ENCODE results near the gene ID2. TPM values are rescaled to one million over a fixed set of nuclear protein-coding genes. Genes with fewer than 3 reads are reported as not detected.

The ID2 gene
- total and polyA plus RNA-seq, 2 of the 13 experiments (the other 11 are each of a cell fraction or from before 2014, with no cell fraction given): 214 to 719 TPM

DNA sequence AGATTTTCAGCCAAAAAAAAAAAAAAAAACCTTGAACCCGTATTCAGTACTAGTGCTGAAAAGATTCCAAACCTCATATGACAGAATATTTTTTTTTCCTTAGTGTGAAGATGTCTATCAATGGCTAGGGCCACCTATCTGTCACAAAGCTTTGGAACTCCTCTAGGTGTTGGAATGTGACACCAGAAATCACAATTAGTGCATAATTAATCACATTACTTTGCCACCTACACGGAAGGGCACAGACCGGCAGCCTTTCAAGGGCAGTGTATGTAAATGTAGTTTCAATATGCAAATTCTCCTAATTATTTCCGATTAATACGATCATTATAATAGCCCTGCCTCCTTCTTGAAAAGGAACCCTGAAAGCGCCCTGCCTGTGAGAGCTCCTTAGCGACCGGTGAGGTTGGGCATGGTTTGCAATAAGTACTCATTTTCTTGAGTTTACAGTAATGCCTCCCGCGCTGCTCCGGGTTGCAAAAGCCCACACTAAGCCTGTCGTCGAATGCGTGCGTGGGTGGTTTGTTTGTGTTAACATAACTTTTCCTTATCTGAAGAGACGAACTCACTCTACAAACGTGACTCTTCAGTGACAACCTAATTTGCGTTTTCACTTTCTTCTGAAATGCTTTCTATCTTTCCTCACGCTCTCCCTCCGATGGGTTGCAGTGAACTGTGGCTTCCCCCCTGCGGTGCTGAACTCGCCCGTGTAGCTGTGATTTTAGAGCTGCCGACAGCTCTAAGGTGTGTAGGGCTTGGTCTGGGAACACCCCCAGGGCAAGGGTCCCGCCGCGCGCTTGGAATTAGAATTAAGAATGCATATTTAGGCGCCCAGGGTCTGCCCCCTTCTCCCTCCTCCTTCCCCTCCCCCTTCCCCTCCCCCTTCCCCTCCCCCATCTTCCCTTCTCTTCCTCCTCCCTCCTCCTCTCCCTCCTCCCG, 765 bp upstream of the ID2 start (continued):
- 0 out of 2 replicates have a peak, but pooled peaks have one; percentile 5 for TF ChIP-seq SIN3A (IDR thresholded peaks at IDR 0.05; ENCODE audit: borderline replicate concordance, low read depth, low read length)
- no peak for TF ChIP-seq ATAD3A (CRISPR knock-in tag; IDR thresholded peaks at IDR 0.05)
- 0 out of 2 replicates have a peak, but pooled peaks have one; percentile 0 for TF ChIP-seq ZSCAN30 (CRISPR knock-in tag; IDR thresholded peaks at IDR 0.05)
- peak; percentile 3; the same call in 1 of the 2 replicates for TF ChIP-seq KAT7 (CRISPR knock-in tag; IDR thresholded peaks at IDR 0.05; ENCODE audit: borderline replicate concordance)
- TF ChIP-seq ZNF850 (CRISPR knock-in tag; conservative IDR thresholded peaks at IDR 0.05): 0 out of 2 replicates have a peak, but pooled peaks have one; percentile 20
- TF ChIP-seq HNF1B (CRISPR knock-in tag; IDR thresholded peaks at IDR 0.05): peak; percentile 59
- TF ChIP-seq PCBP2 (optimal IDR thresholded peaks at IDR 0.05; ENCODE audit: low read depth, low read length, poor library complexity, severe bottlenecking): peak; percentile 99
- TF ChIP-seq, protein P1, sequence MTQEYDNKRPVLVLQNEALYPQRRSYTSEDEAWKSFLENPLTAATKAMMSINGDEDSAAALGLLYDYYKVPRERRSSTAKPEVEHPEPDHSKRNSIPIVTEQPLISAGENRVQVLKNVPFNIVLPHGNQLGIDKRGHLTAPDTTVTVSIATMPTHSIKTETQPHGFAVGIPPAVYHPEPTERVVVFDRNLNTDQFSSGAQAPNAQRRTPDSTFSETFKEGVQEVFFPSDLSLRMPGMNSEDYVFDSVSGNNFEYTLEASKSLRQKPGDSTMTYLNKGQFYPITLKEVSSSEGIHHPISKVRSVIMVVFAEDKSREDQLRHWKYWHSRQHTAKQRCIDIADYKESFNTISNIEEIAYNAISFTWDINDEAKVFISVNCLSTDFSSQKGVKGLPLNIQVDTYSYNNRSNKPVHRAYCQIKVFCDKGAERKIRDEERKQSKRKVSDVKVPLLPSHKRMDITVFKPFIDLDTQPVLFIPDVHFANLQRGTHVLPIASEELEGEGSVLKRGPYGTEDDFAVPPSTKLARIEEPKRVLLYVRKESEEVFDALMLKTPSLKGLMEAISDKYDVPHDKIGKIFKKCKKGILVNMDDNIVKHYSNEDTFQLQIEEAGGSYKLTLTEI (CRISPR knock-in tag; conservative IDR thresholded peaks at IDR 0.05): no peak
- TF ChIP-seq ATF4 (CRISPR knock-in tag; IDR thresholded peaks at IDR 0.05): peak in 1 of 2 experiments; percentile 34; a peak in 1 of 4 replicates
- TF ChIP-seq NFATC3 (CRISPR knock-in tag; IDR thresholded peaks at IDR 0.05): 0 out of 2 replicates have a peak, but pooled peaks have one; percentile 69
- TF ChIP-seq ZMAT3 (CRISPR knock-in tag; conservative IDR thresholded peaks at IDR 0.05): no peak
- no peak for TF ChIP-seq ZNF597 (CRISPR knock-in tag; IDR thresholded peaks at IDR 0.05)
- 0 out of 2 replicates have a peak, but pooled peaks have one; percentile 27 for TF ChIP-seq KDM2A (CRISPR knock-in tag; IDR thresholded peaks at IDR 0.05; ENCODE audit: borderline replicate concordance, low read depth)
- TF ChIP-seq ZSCAN20 (CRISPR knock-in tag; IDR thresholded peaks at IDR 0.05; ENCODE audit: borderline replicate concordance): no peak
- no peak for TF ChIP-seq ZNF253 (CRISPR knock-in tag; IDR thresholded peaks at IDR 0.05; ENCODE audit: borderline replicate concordance)
- TF ChIP-seq ZNF18 (CRISPR knock-in tag; IDR thresholded peaks at IDR 0.05; ENCODE audit: insufficient replicate concordance): peak; percentile 6
- TF ChIP-seq CHD4 (IDR thresholded peaks at IDR 0.05; ENCODE audit: borderline replicate concordance, low read length): peak; percentile 33
- TF ChIP-seq ZNF816 (CRISPR knock-in tag; IDR thresholded peaks at IDR 0.05; ENCODE audit: borderline replicate concordance): 0 out of 2 replicates have a peak, but pooled peaks have one; percentile 51
- TF ChIP-seq, protein P2, sequence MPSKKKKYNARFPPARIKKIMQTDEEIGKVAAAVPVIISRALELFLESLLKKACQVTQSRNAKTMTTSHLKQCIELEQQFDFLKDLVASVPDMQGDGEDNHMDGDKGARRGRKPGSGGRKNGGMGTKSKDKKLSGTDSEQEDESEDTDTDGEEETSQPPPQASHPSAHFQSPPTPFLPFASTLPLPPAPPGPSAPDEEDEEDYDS (CRISPR knock-in tag; IDR thresholded peaks at IDR 0.05): peak; percentile 91
- peak; percentile 60 for TF ChIP-seq TEAD3 (CRISPR knock-in tag; optimal IDR thresholded peaks at IDR 0.05; ENCODE audit: borderline replicate concordance)

Measured in HepG2 (cell line).